Right cardiac atrium (tissue), 5 donors: ENCODE results near the gene ZC3HAV1. TPM values are rescaled to one million over a fixed set of nuclear protein-coding genes. Genes with fewer than 3 reads are reported as not detected.
A peak's percentile ranks its signal among the peaks of the same experiment; 100 is the strongest.

Experiments
- ATAC-seq, 2 donors: fragments of 200-7000 bp; cut with Tn5 transposase; one replicate each; pipeline versions ENCODE4 v1.8.0 to v1.9.1; 2020; ENCODE audit warnings: moderate library complexity in 2 of 2, mild to moderate bottlenecking in 1 of 2
- DNase-seq, 3 donors: peaks; one replicate each; pipeline ENCODE4 v3.0.0-alpha.2; 2020
- H3K27ac ChIP-seq: one replicate; pipeline ENCODE4 v1.5.1; 2013; ENCODE audit warnings: mild to moderate bottlenecking, low read length, control low read depth, moderate library complexity
- H3K27me3 ChIP-seq: one replicate; pipeline ENCODE4 v1.6.1; 2013; ENCODE audit not compliant: control insufficient read depth, insufficient read depth
- H3K4me1 ChIP-seq: one replicate; pipeline ENCODE4 v1.6.1; 2013; ENCODE audit warnings: low read length; ENCODE audit not compliant: control insufficient read depth, insufficient read depth
- H3K4me3 ChIP-seq: one replicate; pipeline ENCODE4 v1.5.1; 2013; ENCODE audit warnings: low read length, control low read depth
- H3K9me3 ChIP-seq: one replicate; pipeline ENCODE4 v1.6.1; 2013; ENCODE audit warnings: low read length; ENCODE audit not compliant: control insufficient read depth
- WGBS: extraction: QIAGEN DNeasy Blood & Tissue Kit; methylation state at CpG from one replicate; pipeline ENCODE4 v1.1.7; 2013; 5-methylcytosine and 5-hydroxymethylcytosine counted together
- intact Hi-C, 4 donors: fragments of 100-400 bp; cut with DNase I; formaldehyde crosslinking; loops; one replicate each; pipeline versions ENCODE4 v1.11.0 to v1.14.0; 2022 to 2023
- polyA plus RNA-seq: library from polyadenylated mRNA; stranded (reverse); fragments of 200-250 nt; gene quantifications from one replicate; pipeline ENCODE4 v1.2.3, GENCODE V29; 2013
- total RNA-seq, 4 donors: library from RNA; stranded (reverse); fragmentation: NEBNext Ultra II Directional; extraction: Animal tissue kit (Norgen Biotek cat#: 25700); gene quantifications; one replicate each; pipeline ENCODE4 v1.2.1, GENCODE V29; 2021
- donor health status: healthy with polysubstance abuse.
- donor health status: DM: no; HTN: yes; CAD: no.
- donor health status: DM: no; HTN: no; CAD: no.
- donor health status: DM: no; HTN: yes; CAD: no; lungs with severe emphysema.
- donor health status: DM: yes; HTN: yes; CAD: no.

The ZC3HAV1 gene
- total and polyA plus RNA-seq, 5 donors = 4.1 to 14.1 (median 9.1) TPM

DNA sequence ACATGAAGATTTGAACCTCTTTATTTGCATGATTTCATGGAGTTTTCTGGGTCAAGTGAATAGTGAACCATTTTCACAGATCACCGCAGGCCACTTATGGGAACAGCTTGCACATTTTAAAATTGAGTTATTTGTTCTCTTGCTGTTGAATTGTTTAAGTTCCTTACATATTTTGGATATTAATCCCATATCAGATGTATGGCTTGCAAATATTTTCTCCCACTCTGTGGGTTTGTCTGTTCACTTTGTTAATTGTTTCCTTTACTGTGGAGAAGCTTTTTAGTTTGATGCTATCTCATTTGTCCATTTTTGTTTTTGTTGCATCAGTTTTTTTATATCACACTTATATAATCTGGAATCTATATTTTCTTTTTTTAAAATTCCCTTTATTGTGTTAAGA is 59.6 kb downstream of the ZC3HAV1 start:
- Histone ChIP-seq H3K4me3 (no peak overlapping the region), H3K27ac (no peak overlapping the region), H3K9me3 (no peaks in the 10 kb centered on the region), H3K27me3 (no peaks in the 10 kb centered on the region), H3K4me1 (no peaks in the 10 kb centered on the region)
- ATAC-seq (no peak), DNase-seq (no peak)
- WGBS = 97% methylated on average over 1 of the region's 1 CpG
- intact Hi-C loops = no loop called here

- no peak for DNase-seq
- no peak overlapping the region for H3K4me3 ChIP-seq
- no peak for ATAC-seq
- intact Hi-C loops = no loop called here
- no peaks in the 10 kb centered on the region for H3K27me3 ChIP-seq
- H3K27ac ChIP-seq = no peak overlapping the region
- WGBS = 94% methylated on average over 7 of the region's 7 CpGs
- H3K4me1 ChIP-seq = no peaks in the 10 kb centered on the region
- H3K9me3 ChIP-seq = no peaks in the 10 kb centered on the region
Measured at GRCh38 chr7:139049111-139049510, 60.4 kb downstream of the ZC3HAV1 start.

DNA sequence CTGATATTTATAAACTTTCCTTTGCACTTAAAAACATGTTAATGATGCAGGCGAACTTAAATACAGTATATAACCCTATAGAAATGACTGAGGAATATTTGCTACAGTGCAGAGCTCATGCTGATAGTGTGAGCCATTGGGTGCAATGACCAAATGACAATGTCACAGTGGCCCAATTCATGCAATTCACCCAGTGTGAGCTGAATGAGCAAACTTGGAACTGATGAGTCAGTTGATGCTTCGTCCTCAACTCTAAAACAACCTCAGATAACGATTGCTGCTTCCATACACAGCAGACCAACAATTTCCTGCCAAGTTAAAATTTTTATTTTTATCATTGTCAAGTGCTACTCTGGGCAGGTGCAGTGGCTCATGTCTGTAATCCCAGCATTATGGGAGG is 61.5 kb downstream of the ZC3HAV1 start:
- ATAC-seq (no peak), DNase-seq (no peak)
- no peaks in the 10 kb centered on the region for H3K4me1 ChIP-seq
- H3K4me3 ChIP-seq = no peak overlapping the region
- no peak overlapping the region for H3K27ac ChIP-seq
- H3K27me3 ChIP-seq = no peaks in the 10 kb centered on the region
- no peaks in the 10 kb centered on the region for H3K9me3 ChIP-seq
- WGBS = 62% methylated on average over 3 of the region's 3 CpGs
- intact Hi-C loops = no loop called here

- DNase-seq (no peak), ATAC-seq (no peak)
- no peak overlapping the region for H3K4me3 ChIP-seq
- no peaks in the 10 kb centered on the region for H3K4me1 ChIP-seq
- no peaks in the 10 kb centered on the region for H3K9me3 ChIP-seq
- H3K27me3 ChIP-seq = no peaks in the 10 kb centered on the region
- 73% methylated on average over 6 of the region's 6 CpGs for WGBS
- H3K27ac ChIP-seq = no peak overlapping the region
- intact Hi-C loops = no loop called here
Measured at GRCh38 chr7:139046143-139046542, 63.4 kb downstream of the ZC3HAV1 start.

GRCh38 chr7:139044813-139045794 is 64.4 kb downstream of the ZC3HAV1 start:
- ATAC-seq (no peak), DNase-seq (no peak)
- no peaks in the 10 kb centered on the region for H3K27me3 ChIP-seq
- no peak overlapping the region for H3K4me3 ChIP-seq
- H3K27ac ChIP-seq = no peak overlapping the region
- H3K4me1 ChIP-seq = no peaks in the 10 kb centered on the region
- intact Hi-C loops = no loop called here
- 89% methylated on average over 5 of the region's 5 CpGs for WGBS
- no peaks in the 10 kb centered on the region for H3K9me3 ChIP-seq

DNA sequence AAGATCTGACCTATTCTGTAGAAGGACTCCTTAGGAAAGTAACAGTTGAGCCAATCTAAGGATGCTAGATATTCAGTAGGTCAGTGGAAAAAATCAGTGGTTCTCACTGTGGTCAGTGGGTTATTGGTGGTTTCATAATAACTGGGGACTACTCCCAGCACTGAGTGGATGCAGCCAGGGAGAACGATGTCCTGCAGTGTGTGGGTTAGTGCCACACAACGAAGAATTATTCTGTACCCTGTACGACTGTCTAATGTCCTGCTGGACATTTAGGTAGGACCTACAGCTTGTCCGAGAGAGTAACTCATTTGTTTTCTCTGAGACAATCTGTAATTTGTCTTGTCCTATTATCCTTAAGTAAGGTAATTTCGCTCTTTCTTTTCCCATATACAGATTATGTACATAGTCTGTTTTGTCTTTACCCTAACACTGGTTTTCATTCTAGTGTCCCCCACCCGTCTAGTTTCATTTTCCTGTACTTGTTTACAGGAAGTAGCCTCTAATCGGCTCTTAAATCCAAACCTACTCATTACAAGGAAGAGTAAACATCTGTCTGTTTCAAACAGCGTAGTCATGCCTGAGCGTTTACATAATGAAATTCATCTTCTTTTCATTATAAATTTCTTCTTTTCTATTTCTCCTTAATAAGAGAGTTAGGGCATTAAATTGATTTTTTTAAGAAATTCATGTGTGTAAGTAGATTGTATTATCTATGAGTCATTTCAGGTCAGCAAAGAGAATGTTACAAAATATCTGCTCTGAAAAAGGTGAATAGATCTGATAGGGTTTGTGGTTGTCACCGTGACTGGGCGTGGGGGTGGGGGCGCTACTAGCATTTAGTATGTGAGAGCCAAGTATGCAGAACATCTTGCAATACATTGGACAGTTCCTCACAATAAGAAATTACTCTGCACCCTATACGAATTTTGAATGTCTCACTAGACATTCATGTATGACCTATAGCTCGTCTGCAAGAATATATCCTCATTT is 65.4 kb downstream of the ZC3HAV1 start:
- no peak overlapping the region for H3K4me3 ChIP-seq
- no peak overlapping the region for H3K27ac ChIP-seq
- WGBS = 72% methylated on average over 14 of the region's 14 CpGs
- no peaks in the 10 kb centered on the region for H3K4me1 ChIP-seq
- no peaks in the 10 kb centered on the region for H3K27me3 ChIP-seq
- H3K9me3 ChIP-seq = no peaks in the 10 kb centered on the region
- DNase-seq (peak in 1 of 3 donors; percentile 58), ATAC-seq (no peak)
- intact Hi-C loops = no loop called here

DNA sequence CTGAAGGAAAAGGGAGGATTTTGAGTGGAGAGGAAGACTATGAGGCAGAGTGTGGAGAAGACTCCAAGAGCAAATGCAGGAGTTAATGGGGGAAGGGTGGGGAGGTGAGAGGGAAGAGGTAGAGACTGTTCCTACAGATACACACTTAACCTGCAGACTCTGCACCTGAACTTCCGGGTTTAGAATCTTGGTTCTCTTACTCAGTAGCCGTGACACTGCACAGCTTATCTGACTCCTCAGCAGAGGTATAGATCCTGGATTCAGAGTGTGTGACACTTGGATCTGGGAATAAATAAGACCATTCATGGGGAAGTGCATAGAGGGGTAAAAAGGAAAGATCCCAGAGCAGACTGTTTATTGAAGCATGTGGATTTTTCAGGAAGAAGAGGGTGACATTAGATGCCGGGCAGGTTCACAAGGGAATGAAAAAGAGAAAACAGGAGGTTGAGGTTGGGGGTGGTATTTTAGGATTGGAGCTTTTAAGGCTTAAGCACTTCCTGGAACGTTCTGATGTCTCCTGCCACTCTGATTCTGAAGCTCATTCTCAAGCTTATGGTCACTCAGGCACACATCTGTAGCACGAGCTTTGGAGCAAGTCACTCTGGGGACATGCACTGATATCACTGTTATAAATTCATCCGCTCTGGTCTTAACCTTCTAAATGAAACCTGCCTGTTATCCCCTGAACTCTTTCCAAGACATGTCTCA is 68.0 kb downstream of the ZC3HAV1 start:
- H3K27ac ChIP-seq = no peak overlapping the region
- H3K4me3 ChIP-seq = no peak overlapping the region
- H3K4me1 ChIP-seq = no peaks in the 10 kb centered on the region
- no peaks in the 10 kb centered on the region for H3K9me3 ChIP-seq
- WGBS = 57% methylated on average over 6 of the region's 6 CpGs
- intact Hi-C loops = no loop called here
- DNase-seq (no peak), ATAC-seq (no peak)
- H3K27me3 ChIP-seq = no peaks in the 10 kb centered on the region

- H3K27ac ChIP-seq = no peak overlapping the region
- ATAC-seq = no peak
- DNase-seq = no peak
- intact Hi-C loops = no loop called here
- no peaks in the 10 kb centered on the region for H3K9me3 ChIP-seq
- no peaks in the 10 kb centered on the region for H3K27me3 ChIP-seq
- 89% methylated on average over 2 of the region's 2 CpGs for WGBS
- no peaks in the 10 kb centered on the region for H3K4me1 ChIP-seq
- no peak overlapping the region for H3K4me3 ChIP-seq
Measured at GRCh38 chr7:139038691-139039090, 70.8 kb downstream of the ZC3HAV1 start.

GRCh38 chr7:139036901-139037300 is 72.6 kb downstream of the ZC3HAV1 start:
- Histone ChIP-seq H3K4me3 (no peak overlapping the region), H3K9me3 (no peaks in the 10 kb centered on the region), H3K27ac (no peak overlapping the region), H3K4me1 (no peaks in the 10 kb centered on the region), H3K27me3 (no peaks in the 10 kb centered on the region)
- DNase-seq (no peak), ATAC-seq (no peak)
- intact Hi-C loops = no loop called here
- WGBS = 73% methylated on average over 3 of the region's 3 CpGs

DNA sequence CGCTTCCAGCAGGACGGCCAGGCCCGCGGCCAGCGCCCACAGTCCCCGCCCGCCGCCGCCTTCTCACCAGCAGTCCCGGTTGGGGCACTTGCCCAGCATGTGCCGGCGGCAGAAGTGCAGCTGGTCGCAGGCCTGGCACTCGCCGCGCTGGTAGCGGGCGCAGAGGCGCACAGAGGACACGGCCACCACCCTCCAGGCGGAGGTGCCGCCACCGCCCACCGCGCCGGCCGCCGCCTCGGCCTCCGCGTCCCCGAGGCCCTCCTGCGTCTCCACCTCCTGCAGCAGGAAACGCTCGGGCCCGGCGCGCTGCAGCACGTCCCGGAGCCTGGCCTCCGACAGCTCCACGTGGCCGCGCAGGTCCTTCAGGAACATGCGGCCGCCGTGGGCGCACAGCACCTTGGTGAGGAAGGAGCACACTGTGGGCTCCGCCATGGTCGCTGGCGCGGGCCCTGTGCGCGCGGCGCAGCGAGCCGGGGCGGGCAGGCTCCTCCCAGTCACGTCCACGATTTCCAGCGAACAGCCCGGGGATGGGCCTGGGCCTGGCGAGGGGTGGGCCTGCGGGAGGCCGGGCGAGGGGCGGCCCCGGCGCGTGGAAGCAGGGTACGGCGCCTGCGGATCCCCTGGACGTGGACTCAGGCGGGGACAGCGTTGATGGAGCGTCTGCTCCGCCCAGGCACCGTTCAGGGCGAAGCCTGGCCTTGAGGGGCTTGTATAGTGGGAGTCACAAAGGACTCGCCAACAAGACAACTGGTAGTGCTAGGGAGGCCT is 73.8 kb downstream of the ZC3HAV1 start, which contains the start of gene ZC3HAV1L:
Gene ZC3HAV1L, minus strand, starts transcription at position 457 of the 768 bp plus-strand sequence. Its CDS starts 25 bp downstream, at position 432.
- ATAC-seq = peak; percentile 96

More for the DNA sequence above, 73.8 kb downstream of the ZC3HAV1 start, which contains the start of gene ZC3HAV1L:
- DNase-seq = peak; percentile 71 to 90 (median 89)
- intact Hi-C loops = no loop called here
- WGBS = 1% methylated on average over 82 of the region's 82 CpGs
- no peaks in the 10 kb centered on the region for H3K4me1 ChIP-seq
- peak within 1 kb of the TSS; percentile 6 for H3K27ac ChIP-seq
- H3K27me3 ChIP-seq = no peaks in the 10 kb centered on the region
- H3K4me3 ChIP-seq = peak within 1 kb of the TSS; percentile 37
- no peaks in the 10 kb centered on the region for H3K9me3 ChIP-seq
